HG02981 (cell line): ENCODE results near the gene ANKRD37.
A peak's percentile ranks its signal among the peaks of the same experiment; 100 is the strongest.

Experiments
- ATAC-seq: cut with Tn5 transposase; IDR thresholded peaks from one replicate; pipeline ENCODE4 v1.9.1; 2021; ENCODE audit warnings: mild to moderate bottlenecking, moderate library complexity; ENCODE audit not compliant: unreplicated experiment

The ANKRD37 gene

GRCh38 chr4:185412412-185412811, 15.8 kb downstream of the ANKRD37 start:
- no peak for ATAC-seq

DNA sequence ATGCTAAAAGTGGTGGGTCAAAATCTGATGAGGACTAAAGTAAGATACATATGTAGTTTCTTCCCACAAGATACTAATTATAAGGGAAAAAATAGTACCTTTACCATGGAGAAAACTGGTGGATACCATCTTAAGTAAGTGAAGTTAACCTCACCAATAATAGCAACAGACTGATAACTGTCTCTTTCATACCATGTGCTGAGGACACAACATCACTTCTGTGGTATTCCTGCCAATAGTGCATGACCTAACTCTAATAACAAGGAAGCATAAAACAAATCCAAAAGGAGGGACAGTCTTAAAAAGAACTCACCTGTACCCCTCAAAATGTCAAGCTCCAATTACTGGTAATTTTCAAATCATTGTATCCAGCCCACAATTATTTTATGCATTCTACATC, 20.3 kb downstream of the ANKRD37 start:
- ATAC-seq: no peak

DNA sequence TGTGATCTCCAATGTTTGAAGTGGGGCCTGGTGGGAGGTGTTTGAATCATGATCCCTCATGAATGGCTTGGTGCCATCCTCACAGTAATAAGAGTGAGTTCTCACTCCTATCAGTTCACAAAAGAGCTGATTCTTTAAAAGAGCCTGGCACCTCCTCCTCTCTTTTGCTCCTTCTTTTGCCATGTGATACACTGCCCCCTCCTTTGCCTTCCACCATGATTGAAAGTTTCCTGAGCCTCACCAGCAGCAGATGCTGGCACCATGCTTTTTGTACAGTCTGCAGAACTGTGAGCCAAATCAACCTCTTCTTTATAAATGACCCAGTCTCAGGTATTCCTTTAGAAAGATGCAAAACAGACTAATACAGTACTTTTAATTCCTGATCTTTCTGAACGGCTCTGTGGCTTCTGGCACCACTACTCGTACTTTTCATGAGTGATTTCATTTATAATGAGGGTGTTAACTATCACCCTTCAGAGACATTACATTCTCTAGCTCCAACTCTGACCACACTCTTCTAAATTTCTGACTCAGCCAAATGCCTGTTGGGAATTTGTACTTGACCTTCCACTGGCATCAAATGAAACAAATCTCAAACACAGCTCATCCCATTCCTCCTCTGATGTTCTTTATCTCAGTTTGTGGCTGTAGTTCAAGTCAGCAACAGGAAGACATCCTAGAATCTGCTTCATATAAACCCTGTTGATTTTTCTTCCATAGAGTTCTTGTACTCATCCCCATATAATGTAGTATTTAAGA, 24.9 kb downstream of the ANKRD37 start:
- no peak for ATAC-seq

- ATAC-seq: no peak
Measured at GRCh38 chr4:185424905-185425646, 28.4 kb downstream of the ANKRD37 start.

DNA sequence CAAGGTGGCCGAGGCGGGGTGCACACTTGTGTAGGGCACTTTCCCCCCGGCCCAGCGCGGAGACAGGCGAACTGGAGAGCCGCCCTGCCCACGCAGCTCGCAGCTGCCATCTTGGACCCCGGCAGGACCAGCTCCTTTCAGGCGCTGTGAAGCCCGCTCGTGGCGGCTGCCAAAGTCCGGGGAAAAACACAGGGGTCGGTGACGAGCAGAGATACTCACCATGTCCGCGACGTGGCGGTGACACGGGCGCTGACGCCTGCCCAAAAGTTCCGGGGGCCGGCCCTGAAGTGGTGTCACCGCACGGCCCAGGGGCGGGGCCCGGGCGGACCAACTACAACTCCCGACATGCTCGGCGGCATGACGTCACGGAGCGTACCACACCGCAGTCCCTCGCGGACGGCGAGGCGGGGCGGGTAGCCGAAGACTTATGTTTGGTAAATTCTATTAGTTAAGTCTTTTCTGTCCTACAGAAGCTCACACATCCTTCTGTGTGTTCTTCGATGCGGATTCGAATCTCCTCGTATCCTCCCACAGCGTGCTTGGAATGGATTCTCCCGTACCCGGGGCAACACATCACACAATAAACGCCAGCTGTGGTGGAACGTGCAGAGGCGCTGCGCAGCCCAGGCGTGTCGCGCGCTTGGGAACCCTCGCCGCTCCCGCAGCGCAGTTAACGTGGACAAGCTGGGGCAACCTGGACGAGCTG, 29.2 kb downstream of the ANKRD37 start, which contains the start of gene UFSP2:
Gene UFSP2 (minus strand): TSS at position 318 of the 706 bp plus-strand sequence. CDS start 96 bp downstream, at position 222.
- peak; percentile 92 for ATAC-seq

- no peak for ATAC-seq
Measured at GRCh38 chr4:185426960-185427688, 30.5 kb downstream of the ANKRD37 start.

DNA sequence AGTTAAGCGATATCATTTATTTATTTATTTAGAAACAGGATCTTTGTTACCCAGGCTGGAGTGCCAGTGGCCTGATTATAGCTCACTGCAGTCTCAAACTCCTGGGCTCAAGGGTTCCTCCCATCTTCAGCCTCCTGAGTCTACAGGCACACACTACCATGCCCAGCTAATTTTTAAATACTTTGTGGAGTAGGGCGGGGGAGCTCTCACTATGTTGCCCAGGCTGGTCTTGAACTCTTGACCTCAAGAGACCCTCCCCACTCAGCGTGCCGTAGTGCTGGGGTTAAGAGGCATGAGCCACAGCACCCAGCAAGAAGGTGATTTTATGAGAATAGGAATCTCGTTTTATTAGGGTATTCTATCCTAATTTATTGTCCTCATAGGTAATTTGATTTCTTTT, 33.0 kb downstream of the ANKRD37 start:
- ATAC-seq: no peak

- no peak for ATAC-seq
Measured at GRCh38 chr4:185435466-185435865, 38.8 kb downstream of the ANKRD37 start.

- no peak for ATAC-seq
Measured at GRCh38 chr4:185437809-185438208, 41.2 kb downstream of the ANKRD37 start.

GRCh38 chr4:185441479-185441878, 44.8 kb downstream of the ANKRD37 start:
- ATAC-seq: no peak

GRCh38 chr4:185445209-185445608, 48.6 kb downstream of the ANKRD37 start:
- ATAC-seq: no peak
